LNCaP clone FGC (cell line): ENCODE measurements around the gene RIN3.

ENCODE experiments used
- DNase-seq: peaks from one replicate; pipeline ENCODE4 v3.0.0-alpha.2; 2011; ENCODE audit warnings: low read depth
- H3K4me3 ChIP-seq: 2 replicates; pipeline ENCODE4 v1.5.1; 2011; ENCODE audit warnings: mild to moderate bottlenecking, low read depth, low read length, control low read depth
- TF ChIP-seq, protein P1 (sequence below): IDR thresholded peaks from 2 replicates; pipeline ENCODE4 v1.5.1; 2012; ENCODE audit warnings: mild to moderate bottlenecking; ENCODE audit not compliant: control insufficient read depth, insufficient read depth; ENCODE audit errors: extremely low read depth

The RIN3 gene

GRCh38 chr14:92683041-92683440, 169.5 kb downstream of the RIN3 start:
- H3K4me3 ChIP-seq: no peak overlapping the region
- no peak for DNase-seq
- TF ChIP-seq, protein P1, sequence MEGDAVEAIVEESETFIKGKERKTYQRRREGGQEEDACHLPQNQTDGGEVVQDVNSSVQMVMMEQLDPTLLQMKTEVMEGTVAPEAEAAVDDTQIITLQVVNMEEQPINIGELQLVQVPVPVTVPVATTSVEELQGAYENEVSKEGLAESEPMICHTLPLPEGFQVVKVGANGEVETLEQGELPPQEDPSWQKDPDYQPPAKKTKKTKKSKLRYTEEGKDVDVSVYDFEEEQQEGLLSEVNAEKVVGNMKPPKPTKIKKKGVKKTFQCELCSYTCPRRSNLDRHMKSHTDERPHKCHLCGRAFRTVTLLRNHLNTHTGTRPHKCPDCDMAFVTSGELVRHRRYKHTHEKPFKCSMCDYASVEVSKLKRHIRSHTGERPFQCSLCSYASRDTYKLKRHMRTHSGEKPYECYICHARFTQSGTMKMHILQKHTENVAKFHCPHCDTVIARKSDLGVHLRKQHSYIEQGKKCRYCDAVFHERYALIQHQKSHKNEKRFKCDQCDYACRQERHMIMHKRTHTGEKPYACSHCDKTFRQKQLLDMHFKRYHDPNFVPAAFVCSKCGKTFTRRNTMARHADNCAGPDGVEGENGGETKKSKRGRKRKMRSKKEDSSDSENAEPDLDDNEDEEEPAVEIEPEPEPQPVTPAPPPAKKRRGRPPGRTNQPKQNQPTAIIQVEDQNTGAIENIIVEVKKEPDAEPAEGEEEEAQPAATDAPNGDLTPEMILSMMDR: no peak

GRCh38 chr14:92684801-92685560, 171.4 kb downstream of the RIN3 start:
- DNase-seq: no peak
- no peak overlapping the region for H3K4me3 ChIP-seq
- TF ChIP-seq, protein P1: no peak

DNA sequence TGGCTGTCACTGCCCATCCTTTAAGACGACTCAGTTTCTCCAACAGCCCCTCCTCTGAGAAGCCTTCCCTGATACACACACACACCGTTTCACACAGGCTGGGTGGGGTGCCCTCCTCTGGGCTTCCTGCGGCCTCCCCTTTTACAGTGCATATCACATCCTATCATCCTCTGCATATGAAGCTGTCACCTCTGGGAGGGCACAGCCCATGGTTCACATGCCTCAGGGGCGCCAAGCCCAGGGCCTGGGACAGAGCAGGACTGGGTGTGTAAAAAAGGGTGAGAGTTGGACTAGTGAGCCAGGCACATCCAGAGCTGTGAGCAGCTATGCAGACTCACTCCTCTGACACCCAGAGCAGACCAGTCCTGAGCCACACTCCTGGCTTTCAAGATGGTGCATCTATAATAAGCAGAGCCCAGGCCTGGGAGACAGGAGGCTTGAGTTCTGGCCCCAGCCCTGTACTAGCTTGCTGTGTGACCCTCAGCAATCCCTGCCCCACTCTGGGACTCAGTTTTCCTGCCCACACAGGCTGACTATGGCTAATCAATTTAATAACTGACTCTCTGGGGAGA, 172.3 kb downstream of the RIN3 start:
- DNase-seq: no peak
- H3K4me3 ChIP-seq: no peak overlapping the region
- TF ChIP-seq, protein P1: no peak

DNA sequence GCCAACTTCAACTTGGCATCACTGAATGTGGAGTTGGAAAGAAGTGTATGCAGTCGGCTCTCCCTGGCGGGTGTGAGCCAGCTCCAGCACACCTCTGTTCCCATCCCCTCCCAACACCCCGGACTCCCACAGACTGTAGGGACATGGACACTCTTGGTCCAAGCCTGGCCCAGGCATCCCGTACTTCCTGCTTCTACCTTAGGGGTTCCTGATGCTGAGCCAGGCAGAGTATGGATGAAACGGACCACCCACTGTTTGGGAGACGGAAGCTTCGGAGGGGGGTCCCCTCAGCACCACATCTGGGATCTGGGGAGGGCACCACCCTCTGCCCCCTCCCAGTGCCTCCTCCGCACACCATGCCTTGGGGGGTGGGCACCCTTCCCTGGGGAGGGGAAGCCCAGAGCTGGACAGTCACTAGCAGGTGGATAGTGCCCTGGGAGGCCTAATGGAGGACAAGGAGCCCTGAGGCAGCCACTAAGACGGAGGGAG, 172.9 kb downstream of the RIN3 start:
- no peak overlapping the region for H3K4me3 ChIP-seq
- TF ChIP-seq, protein P1: no peak
- no peak for DNase-seq

- TF ChIP-seq, protein P1: peak; percentile 93
- no peak overlapping the region for H3K4me3 ChIP-seq
- no peak for DNase-seq
Measured at GRCh38 chr14:92686900-92687427, 173.4 kb downstream of the RIN3 start.

- DNase-seq: no peak
- TF ChIP-seq, protein P1: no peak
- H3K4me3 ChIP-seq: no peak overlapping the region
Measured at GRCh38 chr14:92687681-92688433, 174.3 kb downstream of the RIN3 start.
